Measurements from ENCODE around the gene PIP5K1B. TPM values are rescaled to one million over a fixed set of nuclear protein-coding genes. Genes with fewer than 3 reads are reported as not detected.

Gene PIP5K1B
- total RNA-seq, 1 donor from 2014 or later, result 1.3 TPM

- Histone ChIP-seq H3K4me1 (ENCODE audit: insufficient read depth, low read length) (no peaks in the 10 kb centered on the region), H4K20me1 (ENCODE audit: insufficient read depth, low read length) (no peaks in the 10 kb centered on the region), H3K36me3 (ENCODE audit: insufficient read depth, low read length) (no peaks in the 10 kb centered on the region), H3K9me3 (ENCODE audit: insufficient read depth, low read depth, low read length) (no peaks in the 10 kb centered on the region), H3K9ac (ENCODE audit: low read length) (no peak overlapping the region), H3K4me2 (ENCODE audit: low read length) (no peak overlapping the region), H3K27me3 (ENCODE audit: insufficient read depth, low read length) (no peaks in the 10 kb centered on the region), H2AFZ (ENCODE audit: low read depth, low read length) (no peak overlapping the region), H3K27ac (ENCODE audit: low read depth, low read length) (no peak overlapping the region), H3K4me3 (ENCODE audit: insufficient read depth, low read depth, low read length) (no peak overlapping the region), H3K79me2 (ENCODE audit: insufficient read depth, low read length) (no peaks in the 10 kb centered on the region)
- Mint-ChIP-seq H3K4me1 (ENCODE audit: low read depth, unreplicated experiment) (peaks cover 6% of the 10 kb centered on the region), H3K27me3 (ENCODE audit: low read depth, unreplicated experiment) (peaks cover 9% of the 10 kb centered on the region), H3K4me3 (ENCODE audit: unreplicated experiment) (no peak overlapping the region), H3K9me3 (ENCODE audit: unreplicated experiment) (no peaks in the 10 kb centered on the region), H3K27ac (ENCODE audit: unreplicated experiment) (no peak overlapping the region), H3K36me3 (ENCODE audit: low read depth, unreplicated experiment) (no peaks in the 10 kb centered on the region)
- DNase-seq (ENCODE audit: low read depth) (no peak), FAIRE-seq (no peak)
- TF ChIP-seq, protein P1, sequence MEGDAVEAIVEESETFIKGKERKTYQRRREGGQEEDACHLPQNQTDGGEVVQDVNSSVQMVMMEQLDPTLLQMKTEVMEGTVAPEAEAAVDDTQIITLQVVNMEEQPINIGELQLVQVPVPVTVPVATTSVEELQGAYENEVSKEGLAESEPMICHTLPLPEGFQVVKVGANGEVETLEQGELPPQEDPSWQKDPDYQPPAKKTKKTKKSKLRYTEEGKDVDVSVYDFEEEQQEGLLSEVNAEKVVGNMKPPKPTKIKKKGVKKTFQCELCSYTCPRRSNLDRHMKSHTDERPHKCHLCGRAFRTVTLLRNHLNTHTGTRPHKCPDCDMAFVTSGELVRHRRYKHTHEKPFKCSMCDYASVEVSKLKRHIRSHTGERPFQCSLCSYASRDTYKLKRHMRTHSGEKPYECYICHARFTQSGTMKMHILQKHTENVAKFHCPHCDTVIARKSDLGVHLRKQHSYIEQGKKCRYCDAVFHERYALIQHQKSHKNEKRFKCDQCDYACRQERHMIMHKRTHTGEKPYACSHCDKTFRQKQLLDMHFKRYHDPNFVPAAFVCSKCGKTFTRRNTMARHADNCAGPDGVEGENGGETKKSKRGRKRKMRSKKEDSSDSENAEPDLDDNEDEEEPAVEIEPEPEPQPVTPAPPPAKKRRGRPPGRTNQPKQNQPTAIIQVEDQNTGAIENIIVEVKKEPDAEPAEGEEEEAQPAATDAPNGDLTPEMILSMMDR (IDR thresholded peaks at IDR 0.05; ENCODE audit: insufficient read depth, low read depth, low read length), result no peak
- no peak for TF ChIP-seq EZH2 (IDR thresholded peaks at IDR 0.05; ENCODE audit: insufficient read depth, low read length)
Measured at GRCh38 chr9:68747043-68747533, 42.0 kb downstream of the PIP5K1B start.

DNA sequence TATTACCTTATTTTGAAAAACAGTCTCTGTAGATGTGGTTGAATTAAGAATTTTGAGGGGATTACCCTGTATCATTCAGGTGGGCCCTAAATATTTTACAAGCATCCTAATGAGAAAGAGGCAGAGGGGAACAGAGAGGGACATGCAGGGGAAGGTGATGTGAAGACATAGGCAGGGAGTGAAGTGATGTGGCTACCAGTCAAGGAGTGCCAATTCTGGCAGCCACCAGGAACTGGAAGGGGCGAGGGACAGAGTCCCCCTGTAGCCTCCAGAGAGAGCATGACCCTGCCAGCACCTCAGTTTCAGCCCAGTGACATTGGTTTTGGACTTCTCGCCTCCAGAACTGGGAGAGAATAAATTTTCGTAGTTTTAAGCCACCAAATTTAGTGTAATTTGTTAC lies 44.1 kb downstream of the PIP5K1B start:
- no peaks in the 10 kb centered on the region for H3K27me3 ChIP-seq (ENCODE audit: insufficient read depth, low read length)
- Mint-ChIP-seq H3K27me3 (ENCODE audit: low read depth, unreplicated experiment) (peaks cover 6% of the 10 kb centered on the region), H3K36me3 (ENCODE audit: low read depth, unreplicated experiment) (no peaks in the 10 kb centered on the region), H3K27ac (ENCODE audit: unreplicated experiment) (no peak overlapping the region), H3K9me3 (ENCODE audit: unreplicated experiment) (no peaks in the 10 kb centered on the region), H3K4me3 (ENCODE audit: unreplicated experiment) (no peak overlapping the region), H3K4me1 (ENCODE audit: low read depth, unreplicated experiment) (peaks cover 6% of the 10 kb centered on the region)
- DNase-seq (ENCODE audit: low read depth) (no peak), FAIRE-seq (no peak)
- no peak overlapping the region for H3K27ac ChIP-seq (ENCODE audit: low read depth, low read length)
- no peak overlapping the region for H3K9ac ChIP-seq (ENCODE audit: low read length)
- H3K4me1 ChIP-seq (ENCODE audit: insufficient read depth, low read length), result no peaks in the 10 kb centered on the region
- H3K79me2 ChIP-seq (ENCODE audit: insufficient read depth, low read length), result no peaks in the 10 kb centered on the region
- H4K20me1 ChIP-seq (ENCODE audit: insufficient read depth, low read length), result no peaks in the 10 kb centered on the region
- no peaks in the 10 kb centered on the region for H3K36me3 ChIP-seq (ENCODE audit: insufficient read depth, low read length)
- no peak overlapping the region for H3K4me3 ChIP-seq (ENCODE audit: insufficient read depth, low read depth, low read length)
- no peaks in the 10 kb centered on the region for H3K9me3 ChIP-seq (ENCODE audit: insufficient read depth, low read depth, low read length)
- H3K4me2 ChIP-seq (ENCODE audit: low read length), result no peak overlapping the region
- TF ChIP-seq, protein P1 (IDR thresholded peaks at IDR 0.05; ENCODE audit: insufficient read depth, low read depth, low read length), result no peak
- no peak for TF ChIP-seq EZH2 (IDR thresholded peaks at IDR 0.05; ENCODE audit: insufficient read depth, low read length)
- H2AFZ ChIP-seq (ENCODE audit: low read depth, low read length), result no peak overlapping the region

GRCh38 chr9:68749579-68750159 lies 44.6 kb downstream of the PIP5K1B start:
- no peaks in the 10 kb centered on the region for H4K20me1 ChIP-seq (ENCODE audit: insufficient read depth, low read length)
- DNase-seq (ENCODE audit: low read depth), result no peak
- Mint-ChIP-seq H3K4me3 (ENCODE audit: unreplicated experiment) (no peak overlapping the region), H3K4me1 (ENCODE audit: low read depth, unreplicated experiment) (peaks cover 6% of the 10 kb centered on the region), H3K27ac (ENCODE audit: unreplicated experiment) (no peak overlapping the region), H3K9me3 (ENCODE audit: unreplicated experiment) (no peaks in the 10 kb centered on the region), H3K27me3 (ENCODE audit: low read depth, unreplicated experiment) (peaks cover 6% of the 10 kb centered on the region), H3K36me3 (ENCODE audit: low read depth, unreplicated experiment) (no peaks in the 10 kb centered on the region)
- H3K4me2 ChIP-seq (ENCODE audit: low read length), result no peak overlapping the region
- H3K36me3 ChIP-seq (ENCODE audit: insufficient read depth, low read length), result no peaks in the 10 kb centered on the region
- no peak overlapping the region for H3K9ac ChIP-seq (ENCODE audit: low read length)
- no peaks in the 10 kb centered on the region for H3K4me1 ChIP-seq (ENCODE audit: insufficient read depth, low read length)
- no peaks in the 10 kb centered on the region for H3K79me2 ChIP-seq (ENCODE audit: insufficient read depth, low read length)
- no peak for FAIRE-seq
- no peaks in the 10 kb centered on the region for H3K27me3 ChIP-seq (ENCODE audit: insufficient read depth, low read length)
- H2AFZ ChIP-seq (ENCODE audit: low read depth, low read length), result no peak overlapping the region
- H3K4me3 ChIP-seq (ENCODE audit: insufficient read depth, low read depth, low read length), result no peak overlapping the region
- H3K27ac ChIP-seq (ENCODE audit: low read depth, low read length), result no peak overlapping the region
- TF ChIP-seq, protein P1 (IDR thresholded peaks at IDR 0.05; ENCODE audit: insufficient read depth, low read depth, low read length), result no peak
- TF ChIP-seq EZH2 (IDR thresholded peaks at IDR 0.05; ENCODE audit: insufficient read depth, low read length), result no peak
- H3K9me3 ChIP-seq (ENCODE audit: insufficient read depth, low read depth, low read length), result no peaks in the 10 kb centered on the region

All from astrocyte (in vitro differentiated cells and primary cell).